Measurements from ENCODE around the gene CDC6.

DNA sequence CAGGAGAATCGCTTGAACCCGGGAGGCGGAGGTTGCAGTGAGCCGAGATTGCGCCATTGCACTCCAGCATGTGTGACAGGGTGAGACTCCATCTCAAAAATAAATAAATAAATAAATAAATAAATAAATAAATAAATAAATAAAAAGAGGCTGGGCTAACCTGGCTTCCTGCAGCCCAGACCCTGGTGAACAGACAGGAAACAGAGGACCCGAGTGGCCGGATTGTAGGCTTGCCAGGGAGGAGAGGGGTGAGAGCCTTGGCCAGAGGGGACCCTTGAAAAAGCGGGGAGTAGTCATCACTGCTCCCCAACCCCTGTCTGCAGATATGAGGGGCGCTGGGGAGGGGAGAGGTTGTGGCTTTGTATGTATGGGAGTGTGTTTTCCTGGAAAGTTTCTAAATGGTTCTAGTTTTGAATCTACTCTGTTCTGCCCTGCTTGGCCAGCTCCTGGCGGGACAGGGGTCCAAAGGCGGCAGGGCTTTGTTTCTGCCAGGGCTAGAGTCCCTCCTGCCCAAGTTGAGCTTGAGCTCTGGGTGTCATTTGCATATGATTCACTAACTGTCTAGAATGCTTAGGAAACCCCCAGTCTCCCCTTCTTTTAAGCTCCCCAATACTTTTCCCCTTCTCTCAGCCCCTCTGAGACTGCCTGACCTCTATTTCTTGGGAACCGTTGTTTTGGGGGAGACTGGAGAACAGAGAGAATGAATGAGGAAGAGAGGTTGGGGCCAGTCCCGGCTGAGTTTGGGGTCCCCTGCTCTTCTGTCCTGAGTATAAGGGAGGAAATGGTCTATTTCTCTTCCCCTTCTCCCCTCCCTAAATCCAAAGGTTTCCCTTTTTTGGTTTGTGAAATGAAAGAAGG lies 37.7 kb downstream of the CDC6 start:
- TF ChIP-seq ELF4 (IDR thresholded peaks at IDR 0.05) (no peak), TARDBP (IDR thresholded peaks at IDR 0.05) (no peak), PKNOX1 (IDR thresholded peaks at IDR 0.05) (no peak), LEF1 (IDR thresholded peaks at IDR 0.05; ENCODE audit: borderline replicate concordance) (no peak), HDGF (IDR thresholded peaks at IDR 0.05; ENCODE audit: borderline replicate concordance) (no peak), ARNT (IDR thresholded peaks at IDR 0.05) (no peak), SUZ12 (IDR thresholded peaks at IDR 0.05) (no peak), SP1 (IDR thresholded peaks at IDR 0.05) (no peak), FOXK2 (IDR thresholded peaks at IDR 0.05) (no peak), FOXA1 (IDR thresholded peaks at IDR 0.05) (no peak), FOXM1 (IDR thresholded peaks at IDR 0.05; ENCODE audit: borderline replicate concordance) (no peak), BHLHE40 (IDR thresholded peaks at IDR 0.05; ENCODE audit: borderline replicate concordance) (no peak)
